ENCODE data around the gene NEURL1B.
A peak's percentile ranks its signal among the peaks of the same experiment; 100 is the strongest.

NEURL1B gene, protein sequence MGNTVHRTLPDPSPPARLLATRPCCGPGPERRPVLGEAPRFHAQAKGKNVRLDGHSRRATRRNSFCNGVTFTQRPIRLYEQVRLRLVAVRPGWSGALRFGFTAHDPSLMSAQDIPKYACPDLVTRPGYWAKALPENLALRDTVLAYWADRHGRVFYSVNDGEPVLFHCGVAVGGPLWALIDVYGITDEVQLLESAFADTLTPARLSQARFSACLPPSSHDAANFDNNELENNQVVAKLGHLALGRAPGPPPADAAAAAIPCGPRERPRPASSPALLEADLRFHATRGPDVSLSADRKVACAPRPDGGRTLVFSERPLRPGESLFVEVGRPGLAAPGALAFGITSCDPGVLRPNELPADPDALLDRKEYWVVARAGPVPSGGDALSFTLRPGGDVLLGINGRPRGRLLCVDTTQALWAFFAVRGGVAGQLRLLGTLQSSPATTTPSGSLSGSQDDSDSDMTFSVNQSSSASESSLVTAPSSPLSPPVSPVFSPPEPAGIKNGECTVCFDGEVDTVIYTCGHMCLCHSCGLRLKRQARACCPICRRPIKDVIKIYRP

DNA sequence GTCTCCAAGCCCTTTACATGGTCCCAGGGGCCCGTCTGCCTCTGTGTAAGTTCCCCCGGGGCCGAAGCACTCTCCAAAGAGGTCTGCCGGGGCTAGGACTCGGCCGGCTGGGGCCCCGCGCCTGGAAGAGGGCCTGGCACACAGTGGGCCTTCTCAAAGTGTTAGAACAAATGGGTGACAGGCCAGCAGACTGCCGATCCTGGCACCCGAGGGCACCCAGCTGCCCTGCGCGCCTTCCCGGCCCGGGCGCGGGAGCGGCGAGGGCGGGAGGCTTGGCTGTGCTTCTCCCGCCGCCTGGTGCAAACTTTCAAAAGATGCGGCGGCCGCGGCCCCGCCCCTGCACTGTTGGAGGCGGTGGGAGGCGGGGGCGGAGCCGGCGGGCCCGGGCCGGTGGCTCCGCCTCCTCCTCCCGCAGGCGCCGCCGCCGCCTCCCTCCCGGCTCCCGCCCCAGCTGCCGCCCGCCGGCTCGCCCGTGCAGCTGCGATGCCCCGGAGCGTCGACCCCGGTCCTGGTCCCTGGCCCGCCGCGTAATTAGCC, at the start of gene NEURL1B:
TSS of gene NEURL1B (plus strand) at position 442 of the 537 bp plus-strand sequence. CDS start 144 bp downstream, outside the sequence.
- no peak for TF ChIP-seq ZNF274 (IDR thresholded peaks at IDR 0.05; ENCODE audit: low read depth, low read length)
- H3K4me3 ChIP-seq (ENCODE audit: low read length), result peak within 1 kb of the TSS; percentile 16; the same call in 1 of the 2 replicates

DNA sequence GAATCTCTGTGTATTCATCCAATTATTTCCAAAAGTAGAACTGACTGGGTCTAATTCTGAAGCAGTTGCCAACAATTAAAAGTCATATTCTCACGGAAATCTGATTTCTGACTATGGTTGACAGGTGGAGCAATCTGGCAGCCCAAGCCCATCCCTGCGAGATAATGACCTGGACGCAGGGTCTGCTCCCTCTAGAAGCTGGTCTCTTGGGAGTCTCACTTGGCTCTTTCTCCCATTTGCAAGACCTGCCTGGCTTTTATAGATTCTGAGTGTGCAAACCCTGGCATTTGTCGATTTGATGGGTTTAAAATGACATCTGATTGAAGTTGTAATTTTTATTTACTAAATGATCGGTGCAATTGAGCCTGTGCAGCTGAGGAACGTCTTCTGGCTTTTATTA, 49.4 kb upstream of the NEURL1B start:
- no peak for TF ChIP-seq ZNF274 (IDR thresholded peaks at IDR 0.05; ENCODE audit: low read depth, low read length)
- no peak overlapping the region for H3K4me3 ChIP-seq (ENCODE audit: low read length)

DNA sequence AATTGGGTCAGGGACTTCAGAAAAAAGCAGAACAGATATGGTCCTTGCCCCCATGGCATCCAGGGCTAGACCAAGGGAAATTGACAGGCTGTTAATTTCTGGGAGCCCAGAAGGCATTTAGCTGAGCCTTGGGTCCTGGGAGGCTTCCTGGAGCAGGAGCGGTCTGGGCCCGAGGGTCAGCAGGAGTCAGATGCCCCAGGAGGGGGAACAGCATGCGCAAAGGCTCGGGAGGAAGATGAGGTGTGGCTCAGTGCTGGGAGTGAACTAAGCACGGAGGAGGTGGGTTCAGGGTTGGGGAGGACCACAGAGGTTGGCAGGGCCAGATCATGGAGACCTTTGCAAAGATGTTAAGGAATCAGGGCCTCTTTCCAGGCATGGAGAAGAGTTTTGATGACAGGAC, 48.2 kb upstream of the NEURL1B start:
- H3K4me3 ChIP-seq (ENCODE audit: low read length), result no peak overlapping the region
- no peak for TF ChIP-seq ZNF274 (IDR thresholded peaks at IDR 0.05; ENCODE audit: low read depth, low read length)

DNA sequence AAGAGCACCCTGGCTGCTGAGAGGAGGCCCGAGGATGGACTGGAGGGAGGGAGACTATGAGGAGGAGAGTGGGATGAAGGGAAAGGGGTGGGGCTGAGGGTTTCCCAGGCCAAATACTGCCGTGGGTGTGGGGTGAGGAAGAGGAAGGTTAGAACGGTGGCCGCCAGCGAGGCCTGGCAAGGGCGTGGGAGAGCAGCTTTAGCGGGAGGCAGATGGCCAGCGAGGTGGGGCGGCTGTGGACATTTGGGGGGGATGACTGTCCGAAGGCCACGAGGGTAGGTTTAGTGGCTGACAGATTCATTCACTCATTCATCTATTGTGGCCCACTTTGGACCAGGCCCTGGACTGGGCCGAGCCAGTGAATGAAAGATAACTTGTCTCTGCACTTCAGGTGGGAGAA, 47.8 kb upstream of the NEURL1B start:
- no peak for TF ChIP-seq ZNF274 (IDR thresholded peaks at IDR 0.05; ENCODE audit: low read depth, low read length)
- no peak overlapping the region for H3K4me3 ChIP-seq (ENCODE audit: low read length)

DNA sequence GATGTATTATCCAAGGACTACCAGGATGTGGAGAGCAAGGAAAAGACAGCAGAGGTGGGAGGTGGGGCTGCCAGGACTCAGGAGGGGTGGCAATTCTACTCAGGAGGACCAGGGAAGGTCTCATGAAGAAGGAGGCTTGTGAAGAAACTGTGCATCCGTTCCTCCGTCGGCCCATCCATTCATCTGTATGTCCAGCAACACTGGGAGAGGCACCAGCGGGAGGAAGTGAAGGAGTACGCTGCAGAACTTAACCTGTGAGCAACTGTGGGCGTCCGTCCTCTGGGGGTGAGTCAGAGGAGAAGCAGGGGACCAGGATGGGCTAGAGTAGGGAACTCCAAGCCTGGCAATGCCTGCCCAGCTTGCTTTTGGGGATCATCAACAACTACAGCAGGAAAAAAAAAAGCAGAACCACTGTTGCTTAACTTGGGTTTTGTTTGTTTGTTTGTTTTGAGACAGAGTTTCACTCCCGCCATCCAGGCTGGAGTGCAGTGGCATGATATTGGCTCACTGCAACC, 47.3 kb upstream of the NEURL1B start:
- no peak overlapping the region for H3K4me3 ChIP-seq (ENCODE audit: low read length)
- TF ChIP-seq ZNF274 (IDR thresholded peaks at IDR 0.05; ENCODE audit: low read depth, low read length), result no peak

GRCh38 chr5:172594431-172594830, 46.6 kb upstream of the NEURL1B start:
- H3K4me3 ChIP-seq (ENCODE audit: low read length), result no peak overlapping the region
- no peak for TF ChIP-seq ZNF274 (IDR thresholded peaks at IDR 0.05; ENCODE audit: low read depth, low read length)

GRCh38 chr5:172594867-172595466, 46.1 kb upstream of the NEURL1B start:
- no peak overlapping the region for H3K4me3 ChIP-seq (ENCODE audit: low read length)
- TF ChIP-seq ZNF274 (IDR thresholded peaks at IDR 0.05; ENCODE audit: low read depth, low read length), result no peak

GRCh38 chr5:172595596-172596455, 45.2 kb upstream of the NEURL1B start:
- no peak overlapping the region for H3K4me3 ChIP-seq (ENCODE audit: low read length)
- no peak for TF ChIP-seq ZNF274 (IDR thresholded peaks at IDR 0.05; ENCODE audit: low read depth, low read length)

DNA sequence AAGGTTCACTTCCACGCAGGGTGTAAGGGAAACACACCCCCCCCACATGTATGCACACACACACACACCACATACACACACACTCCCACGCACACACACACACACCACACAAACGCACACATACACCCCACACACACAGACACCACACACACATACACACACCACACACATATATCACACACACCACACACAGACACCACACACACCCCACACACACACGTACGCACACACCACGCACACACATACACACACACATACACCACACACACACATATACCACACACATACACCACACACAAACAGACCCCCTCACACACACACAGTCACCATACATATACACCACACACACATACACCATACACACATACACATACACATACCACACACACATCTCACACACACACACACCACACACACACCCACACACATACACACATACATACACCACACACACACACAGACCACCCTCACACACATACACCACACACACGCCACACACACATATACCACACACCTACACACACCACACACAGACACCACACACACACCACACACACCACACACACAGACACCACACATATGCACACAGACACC, 44.3 kb upstream of the NEURL1B start:
- TF ChIP-seq ZNF274 (IDR thresholded peaks at IDR 0.05; ENCODE audit: low read depth, low read length), result no peak

DNA sequence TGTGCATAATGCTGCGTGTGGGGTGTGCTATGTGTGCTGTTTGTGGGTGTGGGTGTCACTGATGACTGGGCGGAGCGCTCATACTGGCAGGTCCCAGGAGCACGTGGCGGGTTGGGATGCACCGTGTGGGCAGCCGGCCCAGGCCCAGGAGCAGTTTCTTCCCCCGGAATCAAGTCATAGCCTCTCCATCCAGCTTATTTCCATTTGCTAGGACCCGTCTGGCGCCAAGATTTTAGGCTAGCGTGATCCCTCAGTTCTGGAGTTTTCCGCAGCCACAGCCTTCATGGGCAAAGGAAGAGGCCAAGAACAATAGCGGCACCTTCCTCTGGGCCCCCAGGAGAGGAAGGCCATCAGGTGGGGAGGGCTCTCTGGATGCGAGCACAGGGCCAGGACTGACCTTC, 43.3 kb upstream of the NEURL1B start:
- H3K4me3 ChIP-seq (ENCODE audit: low read length), result no peak overlapping the region

More for the DNA sequence above, 44.3 kb upstream of the NEURL1B start:
- H3K4me3 ChIP-seq (ENCODE audit: low read length), result no peak overlapping the region

DNA sequence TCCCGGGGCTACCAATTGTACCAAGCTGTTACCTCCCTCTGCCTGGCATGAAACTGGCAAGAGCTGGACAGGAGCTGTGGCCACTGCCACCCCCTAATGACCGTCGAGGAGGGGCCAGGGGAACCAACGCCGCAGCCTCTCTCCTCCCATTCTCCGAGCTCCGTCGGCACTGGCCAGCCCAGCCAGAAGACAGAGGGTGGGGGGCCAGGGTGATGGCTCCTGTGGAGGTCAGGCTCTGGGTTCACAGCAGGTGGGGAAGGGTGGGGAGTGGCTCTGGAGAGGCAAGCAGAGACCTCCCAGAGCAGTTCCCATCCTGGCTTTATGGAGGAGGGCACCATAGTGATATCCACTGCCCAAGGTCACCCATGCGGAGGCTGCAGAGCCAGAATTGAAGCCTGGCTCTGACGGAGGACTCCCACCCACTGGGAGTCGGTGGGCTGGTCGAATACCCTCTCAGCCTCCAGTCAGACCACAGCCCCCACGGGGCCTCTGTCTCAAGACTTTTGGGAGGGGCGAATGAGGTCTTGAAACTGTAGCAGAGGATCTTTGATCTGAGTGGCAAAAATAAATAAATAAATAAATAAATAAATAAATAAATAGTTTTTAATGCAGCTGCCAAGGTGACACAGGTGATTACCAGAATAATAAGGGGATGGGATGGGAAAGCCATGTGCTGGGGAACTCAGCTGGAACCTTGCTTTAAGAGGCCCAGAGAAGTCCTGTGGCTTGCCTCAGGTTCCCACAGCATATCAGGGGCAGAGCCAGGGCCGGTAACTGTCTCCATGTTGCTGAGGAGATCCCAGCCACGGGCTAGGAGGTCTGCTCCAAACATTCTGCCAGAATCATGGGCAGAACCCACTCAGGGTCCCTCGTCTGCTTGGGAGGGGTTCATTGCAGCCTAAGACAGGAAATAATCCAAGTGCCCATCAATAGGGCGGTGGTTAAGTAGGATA, 42.5 kb upstream of the NEURL1B start:
- no peak overlapping the region for H3K4me3 ChIP-seq (ENCODE audit: low read length)
- TF ChIP-seq ZNF274 (IDR thresholded peaks at IDR 0.05; ENCODE audit: low read depth, low read length), result no peak

More for the DNA sequence above, 43.3 kb upstream of the NEURL1B start:
- no peak for TF ChIP-seq ZNF274 (IDR thresholded peaks at IDR 0.05; ENCODE audit: low read depth, low read length)

- no peak for TF ChIP-seq ZNF274 (IDR thresholded peaks at IDR 0.05; ENCODE audit: low read depth, low read length)
- no peak overlapping the region for H3K4me3 ChIP-seq (ENCODE audit: low read length)
Observed at GRCh38 chr5:172599204-172599567, 41.9 kb upstream of the NEURL1B start.
